Hepatocyte (in vitro differentiated cells): ENCODE measurements around the gene MCF2L. TPM values are rescaled to one million over a fixed set of nuclear protein-coding genes. Genes with fewer than 3 reads are reported as not detected.

ENCODE experiments used
- DNase-seq: peaks from one replicate; pipeline ENCODE4 v3.0.0-alpha.2; 2016; ENCODE audit warnings: low spot score
- H2AFZ ChIP-seq: fragments of 200-600 bp; sonication (generic); 2 replicates; pipeline ENCODE4 v1.6.0; 2016; ENCODE audit warnings: antibody characterized with exemption, mild to moderate bottlenecking
- H3K27ac ChIP-seq: fragments of 200-600 bp; sonication (generic); 2 replicates; pipeline ENCODE4 v1.5.1; 2016; ENCODE audit warnings: mild to moderate bottlenecking
- H3K27me3 ChIP-seq: fragments of 200-600 bp; sonication (generic); 2 replicates; pipeline ENCODE4 v1.6.1; 2016
- H3K36me3 ChIP-seq: fragments of 200-600 bp; sonication (generic); replicated peaks from 2 replicates; pipeline ENCODE4 v1.5.1; 2016; ENCODE audit warnings: low read depth; ENCODE audit not compliant: insufficient read depth
- H3K4me1 ChIP-seq: fragments of 200-600 bp; sonication (generic); 2 replicates; pipeline ENCODE4 v1.5.1; 2016; ENCODE audit warnings: mild to moderate bottlenecking, moderate library complexity; ENCODE audit not compliant: insufficient read depth
- H3K4me2 ChIP-seq: fragments of 200-600 bp; sonication (generic); 2 replicates; pipeline ENCODE4 v1.6.0; 2016
- H3K4me3 ChIP-seq: fragments of 200-600 bp; sonication (generic); 2 replicates; pipeline ENCODE4 v1.5.1; 2016; ENCODE audit warnings: mild to moderate bottlenecking
- H3K79me2 ChIP-seq: fragments of 200-600 bp; sonication (generic); 2 replicates; pipeline ENCODE4 v1.6.0; 2017; ENCODE audit warnings: mild to moderate bottlenecking
- H3K9me2 ChIP-seq: fragments of 200-600 bp; sonication (generic); replicated peaks from 2 replicates; pipeline ENCODE4 v1.6.0; 2017; ENCODE audit warnings: mild to moderate bottlenecking; ENCODE audit not compliant: insufficient read depth
- H3K9me3 ChIP-seq: fragments of 200-600 bp; sonication (generic); 2 replicates; pipeline ENCODE4 v1.5.1; 2016; ENCODE audit warnings: low read depth, mild to moderate bottlenecking
- H4K20me1 ChIP-seq: fragments of 200-600 bp; sonication (generic); 2 replicates; pipeline ENCODE4 v1.6.0; 2016; ENCODE audit warnings: mild to moderate bottlenecking; ENCODE audit not compliant: insufficient read depth, poor library complexity, severe bottlenecking
- CTCF ChIP-seq: fragments of 200-600 bp; sonication (generic); IDR thresholded peaks from 2 replicates; pipeline ENCODE4 v1.5.1; 2016; ENCODE audit warnings: antibody characterized with exemption, mild to moderate bottlenecking; ENCODE audit not compliant: poor library complexity
- EZH2 ChIP-seq: fragments of 200-600 bp; sonication (generic); IDR thresholded peaks from 2 replicates; pipeline ENCODE4 v1.6.1; 2016; ENCODE audit warnings: antibody characterized with exemption, mild to moderate bottlenecking, borderline replicate concordance
- EZH2phosphoT487 ChIP-seq: fragments of 200-600 bp; sonication (generic); IDR thresholded peaks from one replicate; pipeline ENCODE4 v1.6.1; 2018; ENCODE audit warnings: antibody characterized with exemption, mild to moderate bottlenecking, low read depth, moderate library complexity; ENCODE audit not compliant: unreplicated experiment, severe bottlenecking
- WGBS: methylation state at CpG from one replicate; pipeline ENCODE4 v1.1.6; 2016; ENCODE audit warnings: low lambda C conversion rate; ENCODE audit errors: missing lambda C conversion rate; 5-methylcytosine and 5-hydroxymethylcytosine counted together
- polyA plus RNA-seq: library from polyadenylated mRNA; unstranded; fragments of >200 nt; fragmentation: Nextera tagmentation; extraction: Ambion mirVana; gene quantifications from 2 replicates; pipeline ENCODE4 v1.2.1, GENCODE V29; 2016
- total RNA-seq: library from RNA; depleted of rRNA; stranded (reverse); fragments of >200 nt; gene quantifications from 2 replicates; pipeline ENCODE4 v1.2.3, GENCODE V29; 2014

The MCF2L gene
- total and polyA plus RNA-seq, 2 experiments from 2014 or later = 11.1 to 22.4 TPM

GRCh38 chr13:113076681-113077401, 107.8 kb downstream of the MCF2L start:
- no peaks in the 10 kb centered on the region for H3K79me2 ChIP-seq
- no peak overlapping the region for H3K27ac ChIP-seq
- no peak overlapping the region for H2AFZ ChIP-seq
- no peak for DNase-seq
- no peaks in the 10 kb centered on the region for H3K27me3 ChIP-seq
- TF ChIP-seq CTCF (no peak), EZH2phosphoT487 (no peak), EZH2 (no peak)
- H3K4me1 ChIP-seq = no peaks in the 10 kb centered on the region
- H3K9me3 ChIP-seq = no peaks in the 10 kb centered on the region
- H3K4me2 ChIP-seq = no peak overlapping the region
- H3K9me2 ChIP-seq = no peaks in the 10 kb centered on the region
- H3K36me3 ChIP-seq = no peaks in the 10 kb centered on the region
- WGBS = 96% methylated on average over 38 of the region's 39 CpGs
- no peaks in the 10 kb centered on the region for H4K20me1 ChIP-seq
- H3K4me3 ChIP-seq = no peak overlapping the region

GRCh38 chr13:113077566-113077952, 108.5 kb downstream of the MCF2L start:
- H3K36me3 ChIP-seq = no peaks in the 10 kb centered on the region

GRCh38 chr13:113077953-113078901, 109.2 kb downstream of the MCF2L start:
- no peak overlapping the region for H3K4me3 ChIP-seq
- no peak overlapping the region for H2AFZ ChIP-seq
- TF ChIP-seq EZH2 (no peak), EZH2phosphoT487 (no peak), CTCF (no peak)
- no peaks in the 10 kb centered on the region for H3K79me2 ChIP-seq
- H4K20me1 ChIP-seq = no peaks in the 10 kb centered on the region
- no peak overlapping the region for H3K27ac ChIP-seq
- no peaks in the 10 kb centered on the region for H3K36me3 ChIP-seq
- WGBS = 96% methylated on average over 28 of the region's 42 CpGs
- no peak overlapping the region for H3K4me2 ChIP-seq
- H3K27me3 ChIP-seq = no peaks in the 10 kb centered on the region
- no peaks in the 10 kb centered on the region for H3K9me2 ChIP-seq
- DNase-seq = no peak
- no peaks in the 10 kb centered on the region for H3K9me3 ChIP-seq
- no peaks in the 10 kb centered on the region for H3K4me1 ChIP-seq

More at GRCh38 chr13:113077566-113077952, 108.5 kb downstream of the MCF2L start:
- WGBS = 92% methylated on average over 18 of the region's 20 CpGs
- Histone ChIP-seq H3K4me3 (no peak overlapping the region), H3K27me3 (no peaks in the 10 kb centered on the region), H3K27ac (no peak overlapping the region), H3K9me2 (no peaks in the 10 kb centered on the region), H3K4me1 (no peaks in the 10 kb centered on the region), H2AFZ (no peak overlapping the region), H3K4me2 (no peak overlapping the region), H3K79me2 (no peaks in the 10 kb centered on the region), H4K20me1 (no peaks in the 10 kb centered on the region), H3K9me3 (no peaks in the 10 kb centered on the region)
- TF ChIP-seq EZH2 (no peak), EZH2phosphoT487 (no peak), CTCF (no peak)
- no peak for DNase-seq
